ENCODE data around the gene PCP4. TPM values are rescaled to one million over a fixed set of nuclear protein-coding genes. Genes with fewer than 3 reads are reported as not detected.

PCP4 gene
- total and polyA plus RNA-seq, 9 donors = 0.25 to 4.7 (median 3.2) TPM; not detected in 3

GRCh38 chr21:39913706-39914305, 46.6 kb downstream of the PCP4 start:
- TF ChIP-seq CTCF (IDR thresholded peaks at IDR 0.05) (no peak), EP300 (IDR thresholded peaks at IDR 0.05) (no peak), POLR2A (IDR thresholded peaks at IDR 0.05) (no peak)
- H3K27me3 ChIP-seq = no peaks in the 10 kb centered on the region
- no peak for DNase-seq
- no peak overlapping the region for H3K27ac ChIP-seq
- no peaks in the 10 kb centered on the region for H3K36me3 ChIP-seq
- H3K9me3 ChIP-seq = no peaks in the 10 kb centered on the region
- H3K4me1 ChIP-seq (ENCODE audit: insufficient read depth) = no peaks in the 10 kb centered on the region
- WGBS, 3 donors = 72 to 80% (median 78%) methylated on average over 8 of the region's 8 CpGs
- no peak overlapping the region for H3K4me3 ChIP-seq
- intact Hi-C loops (cut with DNase I) = no loop called here

DNA sequence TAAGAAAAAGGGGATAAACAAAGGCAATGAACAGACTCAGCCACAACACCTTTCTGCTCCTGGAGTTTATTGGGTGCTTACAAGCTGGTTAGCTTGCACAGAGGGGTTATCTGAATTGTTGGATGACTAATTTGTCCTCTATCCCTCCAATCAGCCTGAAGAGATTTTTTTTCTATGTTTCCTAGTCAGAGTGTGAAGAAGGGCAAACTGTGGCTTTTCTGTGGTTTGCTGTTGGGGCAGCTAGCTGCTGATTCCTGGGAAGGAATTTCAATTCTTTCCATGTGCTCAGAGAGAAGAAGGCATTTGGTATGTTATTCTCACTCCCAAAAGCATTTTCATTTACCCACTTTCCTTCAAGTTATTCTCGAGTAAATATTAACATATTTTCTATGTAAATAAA, 48.6 kb downstream of the PCP4 start:
- WGBS, 3 donors = 37 to 61% (median 39%) methylated on average over 1 of the region's 1 CpG
- no peak for DNase-seq
- Histone ChIP-seq H3K9me3 (no peaks in the 10 kb centered on the region), H3K27ac (no peak overlapping the region), H3K4me1 (ENCODE audit: insufficient read depth) (no peaks in the 10 kb centered on the region), H3K36me3 (no peaks in the 10 kb centered on the region), H3K27me3 (no peaks in the 10 kb centered on the region), H3K4me3 (no peak overlapping the region)
- intact Hi-C loops (cut with DNase I) = no loop called here
- TF ChIP-seq EP300 (IDR thresholded peaks at IDR 0.05) = no peak
- no peak for TF ChIP-seq POLR2A (IDR thresholded peaks at IDR 0.05)
- TF ChIP-seq CTCF (IDR thresholded peaks at IDR 0.05) = no peak

DNA sequence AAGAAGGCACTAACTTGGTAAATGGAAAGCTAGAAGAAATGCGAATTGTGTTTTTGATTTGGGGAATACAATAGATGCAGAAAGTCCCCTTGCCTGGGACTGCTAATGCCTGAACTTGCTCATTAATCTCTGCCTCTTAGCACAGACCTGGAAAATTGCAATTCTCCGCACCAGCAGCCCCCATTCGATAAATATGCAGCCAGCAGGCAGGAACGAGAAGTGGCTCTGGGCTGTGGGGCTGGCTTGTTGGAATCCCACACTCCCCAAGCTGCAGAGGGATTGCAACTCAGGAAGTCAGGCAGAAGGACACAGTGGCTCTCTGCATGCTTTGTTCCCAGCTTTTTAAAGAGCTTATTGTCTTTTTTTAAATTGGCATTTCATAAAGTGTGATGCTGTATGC, 51.3 kb downstream of the PCP4 start:
- Histone ChIP-seq H3K9me3 (no peaks in the 10 kb centered on the region), H3K4me1 (ENCODE audit: insufficient read depth) (no peaks in the 10 kb centered on the region), H3K4me3 (no peak overlapping the region), H3K27me3 (no peaks in the 10 kb centered on the region), H3K27ac (no peak overlapping the region), H3K36me3 (no peaks in the 10 kb centered on the region)
- intact Hi-C loops (cut with DNase I) = no loop called here
- 66 to 73% (median 67%) methylated on average over 4 of the region's 4 CpGs for WGBS, 3 donors
- TF ChIP-seq EP300 (IDR thresholded peaks at IDR 0.05) (no peak), CTCF (IDR thresholded peaks at IDR 0.05) (no peak), POLR2A (IDR thresholded peaks at IDR 0.05) (no peak)
- no peak for DNase-seq

DNA sequence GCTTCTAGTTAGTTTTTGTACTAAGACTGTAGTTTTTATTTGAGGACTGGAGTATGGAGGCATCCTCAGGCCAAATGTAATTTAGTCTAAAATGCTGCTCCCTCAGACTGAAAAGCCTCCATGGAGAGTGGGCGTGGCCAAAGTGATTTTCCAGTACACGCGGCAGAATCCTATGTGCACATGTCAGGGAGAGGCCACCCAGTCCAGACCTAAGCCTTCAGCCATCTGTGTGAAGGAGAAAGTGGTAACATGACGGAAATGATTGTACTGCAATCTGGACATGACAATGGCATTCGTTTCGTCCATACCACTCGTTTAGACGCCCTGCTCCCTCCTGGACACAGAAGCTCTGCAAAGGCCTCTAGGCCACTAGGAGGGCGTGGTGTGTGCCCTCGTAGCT, 56.2 kb downstream of the PCP4 start:
- no peaks in the 10 kb centered on the region for H3K4me1 ChIP-seq (ENCODE audit: insufficient read depth)
- no peaks in the 10 kb centered on the region for H3K27me3 ChIP-seq
- no peak overlapping the region for H3K27ac ChIP-seq
- H3K36me3 ChIP-seq = no peaks in the 10 kb centered on the region
- 78 to 92% (median 79%) methylated on average over 9 to 10 of the region's 10 CpGs for whole genome bisulfite sequencing, 3 donors
- intact Hi-C loops (cut with DNase I) = no loop called here
- no peaks in the 10 kb centered on the region for H3K9me3 ChIP-seq
- no peak for TF ChIP-seq EP300 (IDR thresholded peaks at IDR 0.05)
- no peak for TF ChIP-seq POLR2A (IDR thresholded peaks at IDR 0.05)
- TF ChIP-seq CTCF (IDR thresholded peaks at IDR 0.05) = no peak
- no peak for DNase-seq
- H3K4me3 ChIP-seq = no peak overlapping the region
